HCEC 1CT (cell line): ENCODE results near the gene HEG1.

Experiments
- DNase-seq: peaks from one replicate; pipeline ENCODE4 v3.0.0-alpha.2; 2017

Gene HEG1

DNA sequence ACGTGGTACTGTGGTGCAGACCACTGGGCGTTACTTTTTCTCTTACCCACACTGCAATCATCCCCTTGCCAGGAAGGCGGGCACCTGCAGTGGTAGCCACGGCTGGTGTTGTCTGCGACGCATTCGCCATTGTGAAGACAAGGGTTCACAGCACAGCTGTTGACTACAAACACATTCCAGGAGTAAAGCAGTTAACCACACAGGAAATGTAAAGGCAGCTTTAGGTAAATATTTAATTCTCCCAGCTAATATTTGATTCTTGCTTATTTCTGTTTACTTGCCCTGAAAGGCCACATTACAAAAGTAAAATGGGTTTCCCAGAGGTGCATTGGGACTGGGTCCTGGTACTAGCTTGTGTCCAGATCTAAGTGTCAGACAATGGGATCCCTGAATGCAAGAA, 45.4 kb downstream of the HEG1 start:
- DNase-seq = no peak

DNA sequence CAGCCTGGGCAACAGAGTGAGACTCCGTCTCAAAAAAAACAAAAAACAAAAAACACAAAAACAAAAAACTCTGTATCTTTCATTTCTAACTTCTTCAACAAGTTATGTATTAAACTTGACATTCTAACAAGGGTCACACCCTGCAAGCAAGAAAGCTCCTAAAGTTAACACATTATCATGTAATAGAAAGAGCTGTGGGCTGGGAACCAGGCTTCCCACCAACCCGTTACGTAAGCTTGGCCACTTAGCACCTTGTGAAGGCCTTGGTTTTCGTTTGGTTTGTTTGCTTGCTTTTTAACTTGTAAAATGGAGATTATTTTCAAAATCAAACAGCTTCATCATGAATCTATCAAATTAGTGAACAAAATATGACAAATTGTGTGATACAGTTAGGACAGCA, 47.0 kb downstream of the HEG1 start:
- no peak for DNase-seq

DNA sequence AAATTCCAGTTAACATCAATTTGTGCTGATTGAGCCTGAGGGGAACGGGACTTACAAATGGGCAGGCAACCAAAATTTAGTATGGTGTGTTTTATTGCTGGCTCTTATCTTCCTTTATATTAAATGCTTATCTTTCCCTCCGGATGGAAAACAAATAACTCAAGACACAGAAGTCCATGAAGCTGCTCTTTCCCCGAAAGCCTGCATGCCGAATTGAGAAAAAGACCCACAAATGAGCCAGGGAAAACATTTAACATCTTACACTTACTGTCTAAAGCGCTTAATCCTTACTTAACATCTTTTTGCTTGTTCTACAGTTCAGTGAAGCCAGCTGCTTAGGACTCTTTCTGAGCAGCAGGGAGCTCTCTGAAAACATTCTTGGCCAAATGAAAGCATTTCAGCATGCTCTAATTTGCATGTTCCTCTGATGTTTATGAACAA, 49.5 kb downstream of the HEG1 start:
- DNase-seq = no peak

DNA sequence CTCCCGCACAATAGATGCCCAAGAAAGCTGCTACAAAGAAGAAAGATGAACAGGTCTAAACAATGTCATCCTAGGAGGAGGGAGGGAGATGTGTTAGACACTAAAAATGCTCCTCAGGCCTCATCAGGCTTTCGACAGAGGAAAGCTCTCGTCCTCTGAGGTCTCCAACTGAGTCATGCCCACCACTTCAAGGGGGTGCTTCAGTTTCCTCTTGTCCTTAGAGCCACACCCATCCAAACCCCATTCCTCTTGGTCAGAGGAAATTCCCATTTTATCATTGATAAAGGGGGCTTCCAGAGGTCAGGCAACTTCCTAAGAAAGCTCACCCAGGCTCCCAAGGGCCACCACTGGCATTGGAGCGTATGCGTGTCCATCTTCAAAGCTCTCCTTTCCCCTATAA, 50.1 kb downstream of the HEG1 start:
- DNase-seq = no peak

DNA sequence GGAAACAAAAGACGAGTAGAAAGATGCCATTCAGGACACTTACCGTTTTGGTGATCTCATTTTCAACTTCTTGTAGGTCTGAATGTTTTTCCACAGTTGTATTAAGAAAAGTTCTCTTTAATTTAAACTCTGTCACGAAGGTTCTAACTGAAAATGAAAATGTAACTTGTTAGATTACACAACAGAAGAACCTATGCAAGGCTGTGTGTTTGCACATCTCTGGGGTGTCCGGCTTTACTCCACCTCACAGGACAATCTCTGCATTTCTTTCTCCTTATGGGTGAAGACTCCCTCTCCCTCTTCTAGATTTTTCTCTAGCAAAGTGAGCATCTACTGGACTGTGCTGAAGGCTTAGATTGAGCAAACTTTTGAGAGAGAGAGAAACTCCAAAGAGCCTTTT, 50.6 kb downstream of the HEG1 start:
- DNase-seq = no peak

DNA sequence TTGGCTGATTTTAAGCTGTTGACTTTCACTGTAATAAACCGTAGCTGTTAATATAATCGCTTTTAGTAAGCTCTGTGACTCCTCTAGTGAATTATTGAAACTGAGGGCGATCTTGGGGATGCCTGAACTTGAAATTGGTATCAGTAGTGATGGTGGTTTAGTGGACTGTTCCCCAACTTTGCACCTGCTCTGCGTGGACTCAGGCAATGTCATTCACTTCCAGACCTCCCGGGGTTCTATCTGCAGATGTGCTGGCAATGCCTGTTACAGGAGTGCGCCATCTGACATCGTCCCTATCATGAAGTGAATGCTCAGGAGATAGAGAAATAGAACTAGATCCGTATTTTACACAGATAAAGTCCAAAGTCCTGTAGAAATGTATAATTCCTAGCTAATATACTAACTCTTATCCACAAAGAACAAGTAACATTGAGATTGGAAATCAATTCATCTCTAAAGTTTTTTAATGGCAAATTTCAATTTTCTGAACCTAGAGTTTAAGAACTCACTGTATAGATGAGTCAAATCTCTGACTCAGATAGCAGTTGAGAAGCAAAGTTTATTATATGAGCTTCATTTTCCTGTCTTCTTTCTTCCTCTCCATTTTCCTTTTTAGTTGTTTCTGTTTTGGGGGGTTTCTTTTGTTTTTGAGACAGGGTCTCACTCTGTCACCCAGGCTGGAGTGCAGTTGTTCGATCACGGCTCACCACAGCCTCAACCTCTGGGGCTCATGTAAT, 51.8 kb downstream of the HEG1 start:
- peak; percentile 32 for DNase-seq

DNA sequence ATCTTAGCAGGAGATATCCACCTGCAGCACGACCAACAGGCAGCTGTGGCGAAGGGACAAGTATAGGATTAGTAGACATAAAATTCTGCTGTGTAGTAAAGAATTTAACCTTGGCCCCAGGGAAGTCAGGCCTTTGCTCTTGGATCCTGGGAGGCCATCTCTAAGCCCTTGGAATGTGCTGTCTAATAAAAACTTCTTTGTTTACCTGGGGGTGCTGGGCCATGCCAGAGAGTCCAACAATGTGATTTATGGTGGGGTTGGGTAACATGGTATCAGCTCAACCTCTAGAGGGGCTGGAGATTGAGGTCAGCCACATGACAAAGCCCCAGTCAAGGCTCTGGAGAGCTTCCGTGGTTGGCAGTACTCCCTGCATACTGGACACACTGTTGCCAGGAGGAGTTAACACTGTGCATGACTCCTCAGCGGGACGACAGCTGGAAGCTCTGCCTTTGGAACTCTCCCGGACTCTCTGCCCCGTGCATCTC, 52.4 kb downstream of the HEG1 start:
- DNase-seq = peak; percentile 69

DNA sequence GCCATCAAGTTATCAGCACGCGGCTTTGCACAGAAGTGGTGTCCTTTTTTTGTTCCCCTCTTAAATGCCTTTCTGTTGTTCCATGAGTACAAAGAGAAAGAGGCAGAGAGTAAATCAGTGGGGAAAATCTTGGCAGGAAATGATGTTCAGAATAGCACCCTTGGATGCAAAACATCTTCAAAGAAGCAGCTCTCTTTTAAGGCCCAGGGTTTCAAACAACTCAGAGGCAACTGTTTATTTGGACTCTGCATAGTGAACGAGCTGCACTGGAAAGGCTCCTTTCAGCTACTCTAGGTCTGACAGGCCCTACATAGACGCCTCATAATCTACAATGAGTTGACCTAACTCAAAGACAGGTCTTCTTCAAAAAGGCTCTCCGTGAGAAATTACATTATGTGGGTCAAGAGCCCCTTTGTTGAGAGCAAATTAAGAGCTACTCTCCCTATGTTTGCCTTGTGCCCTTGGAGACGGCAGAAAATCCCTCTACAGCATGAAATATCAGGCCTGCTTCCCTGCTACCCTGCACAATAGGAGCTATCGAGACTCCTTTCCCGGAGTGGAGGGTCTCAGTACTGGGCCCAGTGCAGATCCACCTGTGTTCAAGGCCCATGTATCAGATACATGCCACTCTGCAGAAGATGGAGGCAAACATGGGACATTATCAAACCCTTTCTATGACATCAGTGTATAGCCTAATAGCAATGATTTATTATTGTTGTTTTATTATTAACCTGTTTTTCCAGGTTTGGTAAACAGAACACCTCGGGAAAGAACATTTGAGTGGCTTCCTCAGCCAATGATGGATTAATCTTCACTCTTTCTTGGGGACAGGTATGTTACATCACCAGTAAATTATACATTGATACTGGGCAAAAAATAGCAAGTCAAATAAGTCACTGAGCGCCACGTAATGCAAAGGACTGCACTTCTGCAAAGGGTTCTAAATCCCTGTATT, 53.1 kb downstream of the HEG1 start:
- DNase-seq = no peak

DNA sequence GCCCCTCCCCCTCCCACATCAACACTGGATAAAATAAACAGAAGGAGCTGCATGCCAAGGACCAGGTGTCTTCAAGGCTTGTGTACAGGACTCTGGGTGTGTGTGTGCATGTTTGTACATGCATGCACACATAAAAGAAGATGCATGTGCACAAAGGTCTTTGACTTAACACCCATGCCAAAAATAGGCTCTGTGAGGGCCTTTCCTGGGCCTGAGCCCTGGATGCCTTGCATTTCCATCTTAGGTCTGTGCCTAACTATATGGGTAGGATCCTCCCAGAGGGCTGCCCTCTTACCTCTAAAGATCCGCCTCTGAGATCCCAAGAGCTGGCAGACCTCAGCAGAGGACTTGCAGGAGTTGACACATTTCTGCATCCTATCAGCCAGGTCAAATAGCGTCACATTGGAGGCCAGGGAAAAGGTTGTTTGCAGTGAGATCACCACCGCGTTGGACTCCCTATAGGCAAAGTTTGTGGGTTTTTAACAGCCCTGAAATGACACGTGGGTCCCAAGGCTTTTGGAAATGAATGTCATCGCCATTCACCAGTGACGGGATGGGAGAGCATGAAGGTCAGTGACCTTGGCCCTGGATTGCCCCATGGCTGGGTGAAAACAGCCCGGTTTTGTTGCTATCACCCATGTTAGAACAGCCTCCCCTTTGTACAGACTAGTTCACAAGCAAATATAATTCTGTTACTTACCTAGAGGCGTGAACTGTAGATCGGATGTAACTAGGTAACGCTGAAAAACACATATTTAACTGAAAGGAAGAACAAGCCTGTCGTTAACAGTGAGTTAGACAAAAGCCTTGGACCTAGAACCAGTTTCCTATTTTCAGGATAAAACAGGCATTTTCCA, 54.0 kb downstream of the HEG1 start:
- no peak for DNase-seq

DNA sequence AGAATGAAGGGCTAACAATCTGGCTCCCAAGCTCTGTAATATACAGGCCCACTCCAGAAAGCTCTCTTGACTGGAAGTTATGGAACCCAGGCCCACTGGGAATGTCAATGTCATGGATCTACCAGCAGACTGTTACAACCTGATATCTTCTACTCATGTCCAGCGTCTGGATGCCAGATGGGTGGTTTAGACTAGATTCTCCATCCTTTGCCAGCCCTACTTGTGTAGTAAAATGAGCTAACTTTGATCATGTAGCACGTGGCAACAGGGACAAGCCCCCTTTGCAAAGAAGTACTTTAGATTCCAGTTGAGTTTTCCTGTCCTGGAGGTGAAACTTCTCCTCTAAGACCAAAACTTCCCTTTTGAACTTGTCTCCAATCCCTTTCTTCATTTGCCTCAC, 55.1 kb downstream of the HEG1 start:
- DNase-seq = no peak

DNA sequence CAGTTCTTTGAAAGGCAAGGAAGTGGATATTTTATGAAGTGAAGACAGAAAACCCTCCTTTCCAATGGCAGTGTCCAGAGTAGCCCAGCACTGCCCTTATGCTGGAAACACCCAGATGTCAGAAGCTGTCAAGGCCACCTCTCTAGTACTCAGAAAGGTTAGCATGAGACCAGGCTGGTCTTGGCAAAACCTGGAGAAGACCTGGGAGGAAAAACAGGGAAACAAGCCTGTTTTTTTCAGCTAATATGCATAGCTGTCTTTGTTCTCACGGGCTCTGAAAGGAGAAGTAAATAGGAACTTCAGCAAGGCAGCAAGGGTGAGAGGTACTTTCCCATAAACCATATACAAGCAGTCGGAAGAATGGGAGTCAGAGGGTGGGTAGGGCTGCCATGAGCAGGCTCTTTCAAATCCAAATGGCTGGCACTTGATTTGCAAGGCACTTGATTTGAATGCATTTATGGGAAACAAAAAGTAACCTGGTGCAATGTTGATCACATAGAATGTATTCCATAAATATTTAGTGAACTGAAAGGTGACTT, 55.8 kb downstream of the HEG1 start:
- DNase-seq = no peak

DNA sequence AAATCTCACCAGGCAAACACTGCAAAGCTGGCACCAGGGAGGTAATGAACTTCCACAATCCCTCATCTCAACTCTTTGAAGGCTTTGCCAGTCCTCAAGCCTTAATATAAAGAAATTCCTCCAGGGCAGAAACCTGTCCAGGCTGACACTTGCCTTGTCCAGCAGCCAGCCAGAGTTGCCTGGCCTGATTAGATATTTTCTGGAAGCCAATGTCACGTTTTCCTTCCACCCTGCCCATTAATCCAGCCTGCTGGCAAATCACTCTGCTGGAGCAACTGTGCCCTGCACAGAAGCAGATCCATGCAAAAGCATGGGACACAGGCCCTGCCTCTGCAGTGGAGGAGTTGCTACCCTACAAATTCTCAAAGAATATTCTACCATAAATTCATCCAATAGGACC, 56.5 kb downstream of the HEG1 start:
- no peak for DNase-seq

DNA sequence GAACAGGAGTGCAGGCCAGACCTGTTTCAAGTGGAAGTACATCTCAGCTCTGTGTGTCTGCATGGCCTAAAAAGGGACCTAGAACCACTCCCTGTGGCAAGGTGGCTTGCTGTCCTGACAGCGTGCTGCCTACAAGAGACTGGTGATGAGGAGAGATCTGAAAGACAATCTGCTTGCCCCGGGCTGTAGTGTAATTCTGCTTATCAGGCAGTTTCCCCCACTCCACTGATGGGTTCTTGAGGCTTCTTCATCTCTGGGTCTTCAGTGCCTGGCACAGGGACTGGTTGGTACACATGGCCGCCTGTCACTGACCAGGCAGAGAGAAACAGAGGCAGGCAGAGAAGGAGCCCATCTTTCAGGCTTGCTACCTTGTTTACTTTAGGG, 57.6 kb downstream of the HEG1 start:
- no peak for DNase-seq

DNA sequence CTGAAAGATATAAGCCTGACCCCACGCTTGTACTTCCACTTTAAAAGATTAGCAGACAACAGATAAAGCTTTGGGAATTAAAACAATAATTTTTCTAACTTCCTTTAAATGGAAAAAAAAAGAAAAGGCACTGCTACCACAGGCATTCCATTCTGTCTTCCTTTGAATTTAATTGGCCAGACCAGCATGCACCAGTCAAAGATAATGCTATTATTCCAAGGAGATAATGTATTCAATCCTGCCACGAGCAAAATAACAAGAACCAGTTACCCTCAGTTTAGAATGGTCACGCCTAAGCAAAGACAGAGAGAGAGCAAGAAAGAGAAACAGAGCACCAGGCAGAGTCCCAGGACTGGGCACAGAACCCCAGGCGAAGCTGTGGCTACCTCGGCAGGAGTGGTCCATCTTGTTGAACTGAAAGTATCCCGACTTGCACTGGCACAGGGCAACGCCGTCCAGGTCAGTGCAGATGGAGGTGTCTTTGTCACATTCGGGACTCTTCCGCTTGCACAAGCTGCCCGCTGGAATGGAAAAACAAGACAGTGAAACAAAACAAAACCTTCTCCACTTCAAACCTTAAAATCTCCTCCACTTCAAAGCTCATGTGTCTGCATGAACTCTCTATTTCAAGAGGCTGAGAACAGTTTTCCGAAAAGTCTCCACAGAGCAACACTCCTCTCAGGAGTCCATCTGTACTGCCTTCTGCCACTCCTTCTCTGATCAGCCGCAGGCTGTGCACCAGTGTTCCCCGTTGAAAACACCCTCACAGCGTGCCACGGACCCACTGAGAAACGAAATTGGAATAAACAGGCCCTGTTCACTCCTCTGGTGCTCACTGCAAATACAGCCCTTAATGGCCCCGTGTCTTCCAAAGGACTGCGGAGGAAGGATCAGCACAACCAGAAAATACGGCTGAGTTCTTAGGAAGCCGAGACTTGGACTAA, 58.2 kb downstream of the HEG1 start:
- no peak for DNase-seq

DNA sequence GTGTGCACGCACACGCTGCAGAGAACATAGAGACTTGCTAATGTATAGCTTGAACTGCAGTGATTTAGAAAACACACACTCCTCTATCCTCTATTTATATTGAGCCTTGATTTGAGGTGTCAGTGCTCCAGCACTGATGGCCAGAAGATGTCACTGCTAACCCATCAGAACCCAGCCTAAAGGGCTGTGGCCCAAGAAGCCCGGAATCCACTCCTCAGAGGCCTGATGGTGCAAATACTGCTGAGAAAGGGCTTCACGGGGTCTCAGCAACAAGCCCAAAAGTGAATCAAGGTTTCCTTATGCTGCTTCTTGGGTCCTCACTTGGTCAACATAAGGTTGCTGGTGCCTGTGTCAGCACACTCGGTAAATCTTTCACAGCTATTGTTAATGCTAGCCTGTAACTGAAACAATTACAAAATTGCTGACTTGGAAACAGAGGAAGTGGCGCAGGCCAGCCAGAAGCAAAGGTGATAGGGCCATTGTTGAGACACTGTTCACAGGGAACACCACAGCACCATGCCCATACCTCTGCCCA, 60.3 kb downstream of the HEG1 start:
- peak; percentile 34 for DNase-seq

DNA sequence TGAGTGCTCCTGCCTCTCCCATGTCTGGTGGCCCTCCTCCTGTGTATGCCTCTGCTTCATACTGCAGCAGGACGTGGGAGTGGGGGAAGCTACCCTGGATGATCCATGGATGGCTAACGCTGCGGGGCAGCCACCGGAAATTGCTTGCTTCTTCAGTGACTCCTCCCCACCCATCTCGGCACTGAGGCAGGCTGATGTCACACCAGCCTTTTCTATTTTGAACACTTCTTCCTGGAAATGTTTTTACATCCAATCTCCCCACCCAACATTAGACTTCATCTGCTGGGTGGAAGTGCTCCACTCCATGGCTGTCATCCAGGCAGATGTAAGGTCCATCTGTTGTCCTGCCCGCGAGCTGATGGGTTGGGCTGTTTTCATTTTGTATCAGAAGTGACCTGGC, 62.3 kb downstream of the HEG1 start:
- no peak for DNase-seq

DNA sequence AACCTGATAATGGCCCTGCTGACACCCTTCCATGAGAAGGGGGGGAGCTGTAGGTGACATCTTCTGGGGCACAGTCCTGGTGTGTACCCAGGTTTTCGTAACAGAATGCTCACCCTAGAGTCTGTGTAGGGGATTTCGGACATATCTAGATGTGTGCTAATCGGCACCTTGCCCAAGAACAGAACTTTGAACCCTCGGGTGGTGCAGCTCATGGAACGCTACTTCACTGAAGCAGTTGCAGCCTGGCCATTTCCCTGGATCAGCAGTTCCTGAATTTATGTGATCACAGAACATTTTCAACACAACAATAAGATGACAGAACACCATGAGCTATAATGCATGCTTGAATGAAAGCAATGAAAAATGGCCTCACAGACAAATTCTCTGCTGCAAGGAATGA, 63.8 kb downstream of the HEG1 start:
- DNase-seq = no peak

DNA sequence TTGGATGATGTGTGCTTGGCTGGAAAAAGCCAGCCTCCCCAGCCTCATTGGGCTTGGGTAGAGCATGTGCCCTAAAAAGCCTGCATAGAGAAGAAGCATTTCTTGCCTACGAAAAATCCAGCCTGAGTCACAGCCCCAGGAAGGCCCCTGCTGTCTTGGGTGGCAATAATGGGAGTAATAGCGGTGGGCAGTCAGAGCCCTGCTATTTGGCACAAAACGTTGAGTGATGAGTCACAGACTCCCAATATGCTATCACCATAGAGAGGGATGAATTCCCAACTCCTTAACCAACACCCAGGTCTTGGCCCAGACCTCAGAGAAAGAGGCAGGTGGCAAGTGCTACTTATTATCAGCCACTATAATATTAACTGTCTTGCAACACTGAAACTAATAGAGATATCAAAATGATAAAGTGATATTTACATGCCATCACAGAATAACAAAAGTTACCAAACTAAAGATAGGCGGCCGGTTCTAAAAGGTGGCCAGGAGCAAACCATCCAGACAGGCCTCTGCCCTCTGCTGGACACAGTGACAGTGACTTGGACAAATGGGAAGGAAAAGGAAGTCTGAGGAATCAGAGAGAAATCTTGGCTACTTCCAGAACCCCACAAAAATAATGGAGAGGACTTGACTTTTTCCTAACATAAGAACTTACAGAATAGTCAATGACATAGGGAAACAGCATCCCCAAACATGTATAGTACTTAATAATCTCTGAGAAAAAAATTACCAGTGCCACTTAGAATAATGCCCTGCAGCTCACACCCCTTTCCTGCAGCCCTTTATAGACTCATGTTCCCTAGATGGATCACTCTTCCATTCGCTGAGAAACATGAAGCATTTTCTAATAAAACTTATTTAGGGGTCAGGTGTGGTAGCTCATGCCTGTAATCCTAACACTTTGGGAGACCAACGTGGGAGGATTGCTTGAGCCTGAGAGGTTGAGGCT, 69.3 kb downstream of the HEG1 start:
- DNase-seq = peak; percentile 90

DNA sequence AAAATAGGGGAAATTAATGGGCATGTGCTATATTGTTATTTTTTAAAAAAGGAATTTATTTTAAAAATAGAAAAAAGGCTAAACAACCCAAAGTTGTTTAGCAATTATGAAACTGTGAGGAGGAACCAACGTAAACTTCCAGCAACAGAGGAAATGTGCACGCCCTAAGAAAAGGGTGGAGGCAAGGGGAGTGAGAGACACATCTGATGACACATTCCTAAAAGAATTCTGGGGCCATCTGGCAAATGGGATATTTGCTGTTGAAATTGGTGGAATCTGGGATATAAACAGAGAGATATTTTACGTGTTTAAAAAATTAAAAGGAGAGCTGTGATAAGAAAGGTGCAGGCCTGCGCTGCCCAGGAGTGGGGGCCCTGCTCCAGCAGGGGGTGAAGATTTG, 70.4 kb downstream of the HEG1 start:
- peak; percentile 87 for DNase-seq

DNA sequence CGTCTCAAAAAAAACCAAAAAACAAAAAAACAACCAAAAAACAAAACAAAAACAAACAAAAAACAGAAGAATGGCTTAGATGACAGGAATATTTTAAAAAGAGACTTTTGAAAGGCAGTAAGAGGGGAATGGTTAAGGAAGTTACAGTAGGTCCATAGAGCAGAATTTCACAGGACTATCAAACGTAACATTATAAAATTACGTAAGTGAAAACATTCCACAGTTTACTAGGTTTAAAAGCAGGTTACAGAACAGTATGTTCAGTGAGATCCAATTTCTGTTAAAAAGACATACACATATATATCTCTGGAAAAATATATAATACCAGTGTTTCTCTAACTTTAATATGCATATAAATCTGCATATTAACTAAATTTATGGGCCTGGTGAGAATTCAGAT, 71.0 kb downstream of the HEG1 start:
- no peak for DNase-seq
